GM18502 (cell line): ENCODE measurements around the gene KIAA0586.
"Not testable (repeated sequence)": the region's sequence is repeated elsewhere in the genome, so short reads cannot be mapped to it uniquely, and the experiment has no call there.

Experiments used
- ATAC-seq: cut with Tn5 transposase; IDR thresholded peaks from one replicate; pipeline ENCODE4 v1.9.1; 2021; ENCODE audit warnings: mild to moderate bottlenecking; ENCODE audit not compliant: unreplicated experiment, poor library complexity

KIAA0586 gene

DNA sequence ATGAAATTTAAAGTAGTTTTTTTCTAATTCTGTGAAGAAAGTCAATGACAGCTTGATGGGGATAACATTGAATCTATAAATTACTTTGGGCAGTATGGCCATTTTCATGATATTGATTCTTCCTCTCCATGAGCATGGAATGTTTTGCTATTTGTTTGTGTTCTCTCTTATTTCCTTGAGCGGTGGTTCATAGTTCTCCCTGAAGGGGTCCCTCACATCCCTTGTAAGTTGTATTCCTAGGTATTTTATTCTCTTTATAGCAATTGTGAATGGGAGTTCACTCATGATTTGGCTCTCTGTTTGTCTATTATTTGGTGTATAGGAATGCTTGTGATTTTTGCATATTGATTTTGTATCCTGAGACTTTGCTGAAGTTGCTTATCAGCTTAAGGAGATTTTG is 153.9 kb downstream of the KIAA0586 start:
- not testable (repeated sequence) for ATAC-seq

DNA sequence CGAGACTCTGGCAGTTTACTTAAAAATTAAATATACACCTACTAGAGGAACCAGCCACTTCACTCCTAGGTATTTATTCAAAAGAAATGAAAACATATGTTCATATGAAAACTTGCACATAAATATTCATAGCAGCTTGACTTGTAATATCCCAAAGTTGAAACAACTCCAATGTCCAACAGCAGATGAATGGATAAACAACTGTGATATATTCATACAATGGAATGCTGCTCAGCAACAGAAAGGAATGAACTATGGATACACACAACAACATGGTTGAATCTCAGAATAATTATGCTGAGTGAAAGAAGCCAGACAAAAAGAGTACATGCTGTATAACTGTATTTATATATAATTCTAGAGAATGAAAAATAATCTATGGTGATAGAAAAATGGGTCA is 156.9 kb downstream of the KIAA0586 start:
- ATAC-seq, result no peak

DNA sequence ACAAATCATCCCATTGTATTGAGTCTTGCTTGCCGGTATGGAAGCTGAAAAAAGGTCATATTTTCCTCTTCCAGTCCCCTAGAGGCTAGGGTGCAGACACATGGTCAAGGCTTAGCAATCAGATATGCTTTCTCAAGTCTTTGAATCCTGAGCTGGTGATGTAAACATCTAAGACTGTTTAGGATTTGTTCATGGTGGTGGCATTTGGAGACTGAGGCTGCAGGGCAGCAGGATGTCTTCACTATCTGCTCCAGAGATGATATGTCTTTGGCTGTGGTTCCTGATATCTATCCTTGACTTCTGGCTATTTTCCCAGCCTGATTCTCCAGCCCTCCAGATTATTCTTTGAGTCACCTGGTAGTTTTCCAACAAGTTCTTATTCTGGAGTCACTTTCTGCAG is 159.8 kb downstream of the KIAA0586 start:
- ATAC-seq, result no peak

DNA sequence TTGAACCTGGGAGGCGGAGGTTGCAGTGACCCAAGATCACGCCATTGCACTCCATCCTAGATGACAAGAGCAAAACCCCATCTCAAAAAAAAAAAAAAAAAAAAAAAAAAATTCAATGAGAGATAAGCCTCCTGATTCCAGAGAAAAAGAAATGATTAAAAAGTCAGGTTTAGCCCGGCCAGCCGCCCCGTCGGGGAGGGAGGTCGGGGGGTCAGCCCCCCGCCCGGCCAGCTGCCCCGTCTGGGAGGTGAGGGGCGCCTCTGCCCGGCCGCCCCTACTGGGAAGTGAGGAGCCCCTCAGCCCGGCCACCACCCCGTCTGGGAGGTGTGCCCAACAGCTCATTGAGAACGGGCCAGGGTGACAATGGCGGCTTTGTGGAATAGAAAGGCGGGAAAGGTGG is 160.8 kb downstream of the KIAA0586 start:
- not testable (repeated sequence) for ATAC-seq

DNA sequence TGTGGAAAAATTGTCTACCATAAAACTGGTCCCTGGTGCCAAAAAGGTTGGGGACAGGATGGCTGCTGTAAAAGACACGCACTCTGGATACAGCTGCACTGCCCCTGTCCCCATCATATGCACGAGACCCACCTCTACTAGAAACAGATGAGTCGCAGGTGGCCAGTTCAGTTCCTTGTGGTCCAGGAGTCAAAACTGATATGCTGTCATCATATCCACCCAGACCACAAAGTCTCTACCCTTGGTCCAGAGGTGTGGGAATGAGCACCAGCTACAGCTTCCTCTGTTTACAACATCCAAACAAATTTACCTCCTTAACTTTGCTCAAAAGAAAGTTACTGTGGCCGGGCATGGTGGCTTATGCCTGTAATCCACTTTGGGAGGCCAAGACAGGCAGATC is 166.5 kb downstream of the KIAA0586 start:
- no peak for ATAC-seq

DNA sequence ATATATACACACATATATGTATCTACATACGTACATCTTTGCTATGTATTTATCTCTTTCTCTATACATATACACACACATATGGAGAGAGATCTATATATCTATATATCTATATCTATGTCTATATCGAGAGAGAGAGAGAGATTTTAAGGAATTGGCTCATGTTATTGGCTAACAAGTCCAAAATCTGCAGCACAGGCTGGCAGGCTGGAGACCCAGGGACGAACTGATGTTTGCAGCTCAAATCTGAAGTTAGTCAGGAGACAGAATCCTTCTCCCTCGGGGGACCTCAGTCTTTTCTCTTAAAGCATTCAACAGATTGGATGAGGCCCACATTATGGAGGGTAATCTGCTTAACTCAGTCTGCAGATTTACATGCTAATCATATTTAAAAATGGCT is 169.5 kb downstream of the KIAA0586 start:
- ATAC-seq, result no peak

DNA sequence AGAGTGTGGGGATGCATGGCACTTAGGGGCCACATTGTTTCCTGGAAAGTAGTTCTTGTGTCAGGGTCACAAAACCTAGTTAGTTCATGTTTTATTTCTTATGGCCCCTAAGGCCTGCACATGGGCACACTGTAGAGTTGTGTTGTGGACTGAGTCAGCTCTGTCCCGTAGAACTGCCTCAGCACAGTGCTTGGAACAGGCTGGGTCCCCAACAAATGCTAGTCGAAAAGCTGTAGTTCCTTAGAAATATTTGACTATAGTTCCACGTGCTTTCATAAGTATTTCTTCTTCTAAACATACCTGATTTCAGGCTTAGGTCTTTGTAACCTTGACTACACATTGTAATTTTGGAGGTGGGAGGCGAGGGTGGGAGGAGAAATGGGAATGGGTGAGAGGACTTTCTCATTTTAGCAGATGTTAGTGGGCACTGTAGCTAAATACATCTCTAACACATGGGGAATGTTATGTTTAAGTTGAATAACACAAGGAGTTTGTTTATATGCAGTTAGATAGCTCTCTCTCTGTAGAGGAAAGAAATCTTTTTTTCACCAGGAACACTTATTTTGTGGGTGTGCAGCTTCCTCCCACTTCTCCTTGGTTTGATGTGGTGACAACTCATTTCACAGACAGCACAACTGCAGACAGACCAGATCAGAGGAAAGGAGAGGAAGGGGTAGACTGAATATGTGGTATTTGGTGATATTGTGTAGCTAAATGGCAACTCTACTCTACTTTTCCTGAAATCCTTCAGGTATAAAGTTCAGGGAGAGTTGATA is 170.7 kb downstream of the KIAA0586 start:
- no peak for ATAC-seq

DNA sequence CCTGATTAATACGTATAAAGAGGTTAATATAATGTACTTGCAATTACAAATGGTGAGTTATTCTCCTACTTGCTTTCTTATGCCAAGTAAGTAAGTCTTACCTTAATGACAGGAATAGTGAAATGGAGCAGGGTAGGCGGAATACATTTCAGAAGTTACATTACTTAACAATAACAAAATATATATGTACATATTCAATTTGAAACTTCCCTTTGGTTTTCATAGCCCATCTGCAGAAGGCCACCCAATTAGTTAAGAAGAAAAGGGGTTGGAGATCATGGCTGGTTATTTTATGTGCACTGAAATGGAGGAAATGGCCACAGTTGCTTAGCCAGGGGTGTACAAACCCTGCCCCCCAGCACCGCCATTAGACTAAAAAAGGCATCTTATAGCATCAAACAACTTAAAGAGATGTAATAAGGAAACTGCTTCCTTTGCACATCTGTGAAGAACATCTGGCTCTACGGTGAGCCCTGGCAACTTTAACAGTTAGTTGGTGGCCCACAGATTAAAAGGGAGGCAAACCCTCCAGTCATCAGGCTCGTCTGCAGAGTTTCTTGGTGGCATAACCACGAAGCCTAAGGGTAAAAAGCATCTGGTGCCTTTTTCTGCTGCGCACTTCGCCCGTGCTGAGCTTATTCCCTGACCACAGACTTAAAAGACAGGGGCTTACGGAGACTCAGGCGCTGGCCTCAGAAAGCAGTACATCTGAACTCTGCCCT is 171.4 kb downstream of the KIAA0586 start:
- ATAC-seq, result no peak

DNA sequence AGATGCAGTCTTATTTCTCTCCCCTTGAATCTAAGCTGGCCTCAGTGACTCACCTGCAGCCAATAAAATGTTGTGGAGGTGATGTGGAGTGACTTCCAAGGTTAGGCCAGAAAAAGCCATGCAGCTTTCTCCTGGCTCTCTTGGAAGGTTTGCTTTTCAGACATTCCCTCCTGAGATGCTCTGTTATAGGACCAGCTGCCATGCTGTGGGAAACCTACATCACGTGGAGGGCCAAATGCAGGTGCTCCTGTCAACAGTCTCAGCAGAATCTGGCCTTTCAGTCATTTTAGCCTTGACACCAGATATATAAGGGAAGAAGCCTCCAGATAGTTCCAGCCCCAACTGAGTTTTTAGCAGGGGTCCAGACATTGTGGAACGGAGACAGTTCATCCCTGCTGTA is 172.2 kb downstream of the KIAA0586 start:
- ATAC-seq, result no peak
